IMR-90 (cell line): ENCODE measurements around the gene BSDC1. TPM values are rescaled to one million over a fixed set of nuclear protein-coding genes. Genes with fewer than 3 reads are reported as not detected.

Source experiments
- ATAC-seq: fragments of 200-7000 bp; cut with Tn5 transposase; 2 replicates; pipeline ENCODE4 v1.9.1; 2020; ENCODE audit warnings: low read depth, mild to moderate bottlenecking, moderate library complexity
- BruUV-seq: library from RNA; stranded (reverse); fragments of 400-500 nt; replicated peaks from 2 replicates; lab custom pipeline; 2021; lab: Mats Ljungman, UMichigan
- CTCF ChIA-PET: fragments of 300-600 bp; formaldehyde crosslinking; extraction: SDS; loops from one replicate; lab custom pipeline; 2021; ENCODE audit warnings: antibody characterized with exemption; lab: Yijun Ruan, JAX
- POLR2A ChIA-PET: fragments of 300-600 bp; sonication (Branson Sonifier 250); formaldehyde crosslinking; loops from one replicate; lab custom pipeline; 2022; ENCODE audit warnings: antibody characterized with exemption; ENCODE audit not compliant: unreplicated experiment; lab: Charles Lee
- DNase-seq: peaks from one replicate; pipeline ENCODE4 v3.0.0; 2013
- H2AFZ ChIP-seq: replicated peaks from 2 replicates; pipeline ENCODE3; 2013; ENCODE audit warnings: low read length, mild to moderate bottlenecking; ENCODE audit not compliant: poor library complexity
- H2AK5ac ChIP-seq: 2 replicates; pipeline ENCODE4 v1.6.1; 2013; ENCODE audit warnings: low read depth, low read length, inconsistent platforms
- H2AK9ac ChIP-seq: replicated peaks from 2 replicates; pipeline ENCODE3; 2013; ENCODE audit warnings: mild to moderate bottlenecking, low read depth, low read length, moderate library complexity; ENCODE audit not compliant: poor library complexity
- H2BK120ac ChIP-seq: 2 replicates; pipeline ENCODE4 v1.6.1; 2013; ENCODE audit warnings: low read depth, low read length, inconsistent platforms
- H2BK15ac ChIP-seq: 3 replicates; pipeline ENCODE4 v1.6.1; 2013; ENCODE audit warnings: low read depth, low read length, inconsistent platforms
- H2BK20ac ChIP-seq: 2 replicates; pipeline ENCODE4 v1.6.1; 2013; ENCODE audit warnings: low read depth, mild to moderate bottlenecking, inconsistent platforms, low read length, moderate library complexity
- H2BK5ac ChIP-seq: 2 replicates; pipeline ENCODE4 v1.6.1; 2013; ENCODE audit warnings: mild to moderate bottlenecking, low read depth, low read length, inconsistent platforms; ENCODE audit not compliant: poor library complexity, severe bottlenecking
- H3K14ac ChIP-seq: replicated peaks from 2 replicates; pipeline ENCODE4 v1.6.1; 2013; ENCODE audit warnings: low read depth, low read length, inconsistent platforms
- H3K18ac ChIP-seq: 2 replicates; pipeline ENCODE4 v1.6.1; 2013; ENCODE audit warnings: low read depth, low read length, control low read depth
- H3K23ac ChIP-seq: 2 replicates; pipeline ENCODE4 v1.6.1; 2013; ENCODE audit warnings: low read depth, low read length, inconsistent platforms
- H3K27ac ChIP-seq: 2 replicates; pipeline ENCODE4 v1.5.1; 2013; ENCODE audit warnings: mild to moderate bottlenecking, control low read depth, low read length; ENCODE audit not compliant: insufficient read depth
- H3K27me3 ChIP-seq: 2 replicates; pipeline ENCODE4 v1.6.1; 2013; ENCODE audit warnings: low read length; ENCODE audit not compliant: control insufficient read depth, insufficient read depth
- H3K36me3 ChIP-seq: 2 replicates; pipeline ENCODE4 v1.6.1; 2013; ENCODE audit warnings: low read length, mixed read lengths; ENCODE audit not compliant: control insufficient read depth, insufficient read depth
- H3K4ac ChIP-seq: 2 replicates; pipeline ENCODE4 v1.6.1; 2013; ENCODE audit warnings: low read depth, low read length, inconsistent platforms
- H3K4me1 ChIP-seq: 2 replicates; pipeline ENCODE4 v1.6.1; 2013; ENCODE audit warnings: low read length, mixed read lengths; ENCODE audit not compliant: control insufficient read depth, insufficient read depth
- H3K4me2 ChIP-seq: 2 replicates; pipeline ENCODE4 v1.6.1; 2013; ENCODE audit warnings: low read depth, mild to moderate bottlenecking, control low read depth, low read length, moderate library complexity
- H3K4me3 ChIP-seq: 2 replicates; pipeline ENCODE4 v1.5.1; 2013; ENCODE audit warnings: low read depth, mild to moderate bottlenecking, control low read depth, low read length, moderate library complexity; ENCODE audit not compliant: insufficient read depth
- H3K56ac ChIP-seq: 2 replicates; pipeline ENCODE4 v1.6.1; 2013; ENCODE audit warnings: low read length, inconsistent platforms; ENCODE audit not compliant: insufficient read depth; ENCODE audit errors: extremely low read depth
- H3K79me1 ChIP-seq, 2 experiments: 2 replicates each; pipeline ENCODE4 v1.6.1; 2013; ENCODE audit warnings: low read length in 2 of 2, inconsistent platforms in 1 of 2, low read depth in 1 of 2
- H3K9ac ChIP-seq: 2 replicates; pipeline ENCODE4 v1.6.1; 2013; ENCODE audit warnings: low read depth, low read length, control low read depth
- H3K9me1 ChIP-seq: 2 replicates; pipeline ENCODE4 v1.6.1; 2013; ENCODE audit warnings: low read length, inconsistent platforms; ENCODE audit not compliant: insufficient read depth
- H3K9me3 ChIP-seq: 2 replicates; pipeline ENCODE4 v1.6.1; 2013; ENCODE audit warnings: low read length; ENCODE audit not compliant: control insufficient read depth, insufficient read depth
- H4K20me1 ChIP-seq: 2 replicates; pipeline ENCODE4 v1.6.1; 2013; ENCODE audit warnings: low read length, inconsistent platforms; ENCODE audit not compliant: insufficient read depth
- H4K5ac ChIP-seq: 2 replicates; pipeline ENCODE4 v1.6.1; 2013; ENCODE audit warnings: mild to moderate bottlenecking, low read depth, low read length, control low read depth
- H4K8ac ChIP-seq, 2 experiments: 2 replicates each; pipeline ENCODE4 v1.6.1; 2013; ENCODE audit warnings: low read depth in 2 of 2, low read length in 2 of 2, control low read depth in 1 of 2, inconsistent platforms in 1 of 2
- H4K91ac ChIP-seq: 2 replicates; pipeline ENCODE4 v1.6.1; 2013; ENCODE audit warnings: low read depth, low read length, inconsistent platforms; ENCODE audit not compliant: insufficient read depth
- BHLHE40 ChIP-seq: fragments of 150-350 bp; IDR thresholded peaks from 2 replicates; pipeline ENCODE4 v1.6.1; 2016; ENCODE audit warnings: mild to moderate bottlenecking, low read depth, low read length
- CEBPB ChIP-seq: IDR thresholded peaks from 2 replicates; pipeline ENCODE4 v1.6.1; 2012; ENCODE audit warnings: low read depth, low read length, improper control_type of control experiment
- CHD1 ChIP-seq: IDR thresholded peaks from 2 replicates; pipeline ENCODE4 v1.6.1; 2012; ENCODE audit warnings: low read depth, low read length, improper control_type of control experiment
- FOS ChIP-seq: fragments of 150-350 bp; IDR thresholded peaks from 2 replicates; pipeline ENCODE4 v1.6.1; 2016; ENCODE audit warnings: low read depth, low read length
- MAFK ChIP-seq: IDR thresholded peaks from 2 replicates; pipeline ENCODE4 v1.6.1; 2012; ENCODE audit warnings: low read depth, low read length, improper control_type of control experiment
- MAZ ChIP-seq: IDR thresholded peaks from 2 replicates; pipeline ENCODE4 v1.6.1; 2012; ENCODE audit warnings: low read depth, mild to moderate bottlenecking, low read length, improper control_type of control experiment, moderate library complexity, borderline replicate concordance
- NFE2L2 ChIP-seq: fragments of 150-350 bp; IDR thresholded peaks from 2 replicates; pipeline ENCODE4 v1.6.1; 2016; ENCODE audit warnings: low read depth, mild to moderate bottlenecking, low read length
- POLR2A ChIP-seq: IDR thresholded peaks from 2 replicates; pipeline ENCODE4 v1.6.1; 2012; ENCODE audit warnings: mild to moderate bottlenecking, low read depth, low read length
- RAD21 ChIP-seq: IDR thresholded peaks from 2 replicates; pipeline ENCODE4 v1.6.1; 2012; ENCODE audit warnings: low read length, improper control_type of control experiment
- RCOR1 ChIP-seq: IDR thresholded peaks from 2 replicates; pipeline ENCODE4 v1.6.1; 2012; ENCODE audit warnings: mild to moderate bottlenecking, low read length, improper control_type of control experiment; ENCODE audit not compliant: insufficient replicate concordance
- RFX5 ChIP-seq: IDR thresholded peaks from 2 replicates; pipeline ENCODE4 v1.8.0; 2012; ENCODE audit warnings: low read depth, mild to moderate bottlenecking, low read length, moderate library complexity
- SMC3 ChIP-seq: fragments of 150-350 bp; IDR thresholded peaks from 2 replicates; pipeline ENCODE4 v1.6.1; 2016; ENCODE audit warnings: low read depth, mild to moderate bottlenecking, antibody characterized with exemption, low read length, moderate library complexity
- WGBS, 2 experiments: methylation state at CpG; one replicate each; pipeline versions ENCODE4 v1.1.5 to v1.1.7; 2013; ENCODE audit warnings: missing lambda C conversion rate in 2 of 2; ENCODE audit not compliant: insufficient read length in 1 of 2; ENCODE audit errors: extremely low coverage in 2 of 2; 5-methylcytosine and 5-hydroxymethylcytosine counted together
- dilution Hi-C: fragments of 300-500 bp; cut with HindIII; formaldehyde crosslinking; loops from one replicate; pipeline ENCODE4 v1.14.3; 2018; ENCODE audit warnings: low sequenced_read_pairs; ENCODE audit not compliant: unreplicated experiment
- in situ Hi-C: fragments of 300-500 bp; cut with MboI; formaldehyde crosslinking; loops from 3 replicates; pipeline ENCODE4 v1.14.3; 2019; ENCODE audit warnings: low sequenced_read_pairs, inconsistent platforms, mixed read lengths
- intact Hi-C: fragments of 100-400 bp; cut with micrococcal nuclease; formaldehyde crosslinking; loops from 2 replicates; pipeline ENCODE4 v1.10.0; 2022
- polyA plus RNA-seq, 3 experiments: library from polyadenylated mRNA; depleted of rRNA; stranded (reverse); fragments of >200 nt; gene quantifications; 2 replicates each; pipeline ENCODE4 v1.2.3, GENCODE V29; 2012; ENCODE audit warnings: low replicate concordance in 1 of 3
- total RNA-seq: library from RNA; depleted of rRNA; stranded (reverse); fragments of >200 nt; gene quantifications from 2 replicates; pipeline ENCODE4 v1.2.3, GENCODE V29; 2012
- TF ChIP-seq, protein P1 (sequence below): fragments of 150-350 bp; IDR thresholded peaks from 2 replicates; pipeline ENCODE4 v1.6.1; 2017; ENCODE audit warnings: mild to moderate bottlenecking, antibody characterized with exemption, low read length, low read depth
- TF ChIP-seq, protein P2 (sequence below): fragments of 150-350 bp; IDR thresholded peaks from 2 replicates; pipeline ENCODE4 v1.6.1; 2016; ENCODE audit warnings: low read depth, mild to moderate bottlenecking, low read length, moderate library complexity, borderline replicate concordance

BSDC1 gene
- total and polyA plus RNA-seq, 2 of the 4 experiments (the other 2 are of a cell fraction): 56.8 to 60.4 TPM

DNA sequence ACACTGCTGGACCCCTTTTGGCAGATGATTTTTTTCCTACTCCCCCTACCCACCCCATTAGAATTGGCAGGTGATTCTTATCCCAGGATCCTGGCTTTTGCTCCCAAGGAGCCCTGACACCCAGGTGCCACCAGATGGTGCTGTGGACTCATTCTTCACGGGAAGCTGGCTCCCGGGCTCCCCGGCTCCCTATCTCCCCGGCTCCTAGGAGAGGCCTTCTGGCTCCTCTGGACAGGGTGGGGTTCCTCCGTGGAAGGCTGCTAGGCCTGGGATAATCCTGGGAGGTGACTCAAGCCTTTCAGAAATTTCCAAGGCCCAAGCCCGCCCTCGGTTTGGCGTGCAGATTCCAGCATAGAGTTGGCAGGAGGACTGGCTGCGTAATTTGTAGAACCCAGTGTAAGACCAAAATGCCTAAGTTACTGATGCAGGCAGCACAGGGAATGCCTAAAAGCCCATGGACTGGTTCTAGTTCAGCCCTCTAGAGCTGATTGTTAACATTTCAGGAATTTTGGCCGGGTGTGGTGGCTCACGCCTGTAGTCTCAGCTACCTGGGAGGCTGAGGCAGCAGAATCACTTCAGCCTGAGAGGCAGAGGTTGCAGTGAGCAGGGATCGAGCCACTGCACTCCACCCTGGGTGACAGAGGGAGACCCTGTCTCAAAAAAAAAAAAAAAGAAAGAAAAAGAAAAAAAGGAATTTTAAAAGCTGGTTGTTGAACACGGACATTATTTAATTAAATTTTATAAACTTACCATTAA is 6.8 kb upstream of the BSDC1 start:
- H3K27ac ChIP-seq: no peak overlapping the region
- no peak for TF ChIP-seq CHD1
- TF ChIP-seq RAD21: peak; percentile 91
- no peak for TF ChIP-seq CEBPB
- TF ChIP-seq BHLHE40: no peak
- TF ChIP-seq FOS: 0 out of 2 replicates have a peak, but pooled peaks have one; percentile 14
- peak; percentile 83 for TF ChIP-seq SMC3
- TF ChIP-seq NFE2L2: no peak
- TF ChIP-seq MAZ: peak; percentile 32; the same call in 1 of the 2 replicates
- no peak for TF ChIP-seq RCOR1
- TF ChIP-seq RFX5: no peak
- TF ChIP-seq, protein P1, sequence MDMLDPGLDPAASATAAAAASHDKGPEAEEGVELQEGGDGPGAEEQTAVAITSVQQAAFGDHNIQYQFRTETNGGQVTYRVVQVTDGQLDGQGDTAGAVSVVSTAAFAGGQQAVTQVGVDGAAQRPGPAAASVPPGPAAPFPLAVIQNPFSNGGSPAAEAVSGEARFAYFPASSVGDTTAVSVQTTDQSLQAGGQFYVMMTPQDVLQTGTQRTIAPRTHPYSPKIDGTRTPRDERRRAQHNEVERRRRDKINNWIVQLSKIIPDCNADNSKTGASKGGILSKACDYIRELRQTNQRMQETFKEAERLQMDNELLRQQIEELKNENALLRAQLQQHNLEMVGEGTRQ: no peak
- no peak for TF ChIP-seq MAFK
- TF ChIP-seq, protein P2, sequence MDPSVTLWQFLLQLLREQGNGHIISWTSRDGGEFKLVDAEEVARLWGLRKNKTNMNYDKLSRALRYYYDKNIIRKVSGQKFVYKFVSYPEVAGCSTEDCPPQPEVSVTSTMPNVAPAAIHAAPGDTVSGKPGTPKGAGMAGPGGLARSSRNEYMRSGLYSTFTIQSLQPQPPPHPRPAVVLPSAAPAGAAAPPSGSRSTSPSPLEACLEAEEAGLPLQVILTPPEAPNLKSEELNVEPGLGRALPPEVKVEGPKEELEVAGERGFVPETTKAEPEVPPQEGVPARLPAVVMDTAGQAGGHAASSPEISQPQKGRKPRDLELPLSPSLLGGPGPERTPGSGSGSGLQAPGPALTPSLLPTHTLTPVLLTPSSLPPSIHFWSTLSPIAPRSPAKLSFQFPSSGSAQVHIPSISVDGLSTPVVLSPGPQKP: no peak
- 0 out of 2 replicates have a peak, but pooled peaks have one; percentile 32 for TF ChIP-seq POLR2A

More for the DNA sequence above, 6.8 kb upstream of the BSDC1 start:
- intact Hi-C loops (loop anchor here (1.0 to 5.0 kb wide), 4 partner anchors 13 to 486 kb away; partner anchors contain the start of gene HPCA), dilution Hi-C loops (no loop called here), in situ Hi-C loops (no loop called here)
- Histone ChIP-seq H3K79me1 (no peaks in the 10 kb centered on the region; a peak in 1 of 4 replicates), H4K5ac (no peak overlapping the region), H4K20me1 (no peaks in the 10 kb centered on the region), H2AFZ (peak overlapping the region; percentile 92), H3K9me3 (no peaks in the 10 kb centered on the region), H3K36me3 (no peaks in the 10 kb centered on the region), H3K4me2 (no peak overlapping the region), H3K9ac (no peak overlapping the region), H3K14ac (no peak overlapping the region; the same call in 1 of the 2 replicates), H3K27me3 (no peaks in the 10 kb centered on the region), H3K4me1 (peaks cover 3% of the 10 kb centered on the region; the same call in 1 of the 2 replicates), H2AK5ac (no peak overlapping the region), H2BK20ac (peak overlapping the region; percentile 4; the same call in 1 of the 2 replicates), H3K4ac (peak overlapping the region; percentile 30; the same call in 1 of the 2 replicates), H3K9me1 (no peaks in the 10 kb centered on the region), H3K18ac (no peak overlapping the region), H4K91ac (no peak overlapping the region), H2BK120ac (0 out of 2 replicates have a peak overlapping the region, but pooled peaks have one; percentile 53), H3K23ac (no peak overlapping the region), H4K8ac (peak overlapping the region; percentile 10 to 83; a peak in 1 of 4 replicates), H3K56ac (no peak overlapping the region), H2BK5ac (no peak overlapping the region), H2AK9ac (peak overlapping the region; percentile 56), H3K4me3 (no peak overlapping the region), H2BK15ac (no peak overlapping the region)
- CTCF ChIA-PET: interaction anchor here (0.6 to 2.9 kb wide), 9 partner anchors 10 to 499 kb away, joined by 3 to 15 read pairs (median 4); partner anchors contain the start of gene DCDC2B
- POLR2A ChIA-PET: no interaction called here
- no CpG with 5 or more reads among the region's 13 CpGs for WGBS, 2 experiments
- peak; percentile 84 for DNase-seq
- ATAC-seq: peak; percentile 94
- BruUV-seq: no TSS peak
